ENCODE data around the gene INTS2.

INTS2 gene

DNA sequence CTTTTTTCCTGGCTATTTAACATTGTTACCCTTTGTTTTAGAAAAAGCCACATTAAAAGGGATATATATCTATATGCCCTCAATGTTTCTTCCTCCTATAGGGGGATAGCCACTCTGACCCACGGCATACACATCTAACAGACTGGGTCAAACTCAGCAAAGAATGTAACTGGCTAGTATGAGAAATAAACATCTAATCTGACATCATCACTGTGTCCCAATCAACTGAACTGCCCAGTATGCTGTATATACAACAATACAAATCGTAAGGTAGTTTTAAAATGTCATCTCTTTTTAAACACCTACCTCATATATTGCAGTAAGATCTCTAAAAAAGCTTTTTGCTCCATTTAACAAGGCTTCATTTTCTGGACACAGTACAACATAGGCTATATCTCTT is 39.9 kb upstream of the INTS2 start:
- Mint-ChIP-seq H3K4me1 (peaks cover 7% of the 10 kb centered on the region), H3K9me3 (no peaks in the 10 kb centered on the region), H3K27ac (peak overlapping the region in 1 of 3 experiments; percentile 47), H3K4me3 (no peak overlapping the region), H3K27me3 (ENCODE audit: low read depth) (no peaks in the 10 kb centered on the region), H3K36me3 (ENCODE audit: low read depth) (peaks cover 59% of the 10 kb centered on the region)
- TF ChIP-seq CTCF (IDR thresholded peaks at IDR 0.05; ENCODE audit: unreplicated experiment in 3 of 3): no peak

GRCh38 chr17:61966191-61966590 is 38.4 kb upstream of the INTS2 start:
- no peaks in the 10 kb centered on the region for H3K27me3 Mint-ChIP-seq (ENCODE audit: low read depth)
- no peak for TF ChIP-seq CTCF (IDR thresholded peaks at IDR 0.05; ENCODE audit: unreplicated experiment in 3 of 3)
- peaks cover 57% of the 10 kb centered on the region for H3K36me3 Mint-ChIP-seq (ENCODE audit: low read depth)
- peaks cover 7% of the 10 kb centered on the region for H3K4me1 Mint-ChIP-seq
- H3K27ac Mint-ChIP-seq: peak overlapping the region in 2 of 3 experiments; percentile 53 to 73
- no peaks in the 10 kb centered on the region for H3K9me3 Mint-ChIP-seq
- H3K4me3 Mint-ChIP-seq: no peak overlapping the region

GRCh38 chr17:61955619-61956018 is 27.8 kb upstream of the INTS2 start:
- H3K4me1 Mint-ChIP-seq: no peaks in the 10 kb centered on the region
- H3K36me3 Mint-ChIP-seq (ENCODE audit: low read depth): peaks cover 60% of the 10 kb centered on the region
- no peaks in the 10 kb centered on the region for H3K9me3 Mint-ChIP-seq
- no peaks in the 10 kb centered on the region for H3K27me3 Mint-ChIP-seq (ENCODE audit: low read depth)
- no peak for TF ChIP-seq CTCF (IDR thresholded peaks at IDR 0.05; ENCODE audit: unreplicated experiment in 3 of 3)
- no peak overlapping the region for H3K27ac Mint-ChIP-seq
- no peak overlapping the region for H3K4me3 Mint-ChIP-seq

GRCh38 chr17:61947367-61948078 is 19.7 kb upstream of the INTS2 start:
- no peak for TF ChIP-seq CTCF (IDR thresholded peaks at IDR 0.05; ENCODE audit: unreplicated experiment in 3 of 3)
- H3K4me3 Mint-ChIP-seq: no peak overlapping the region
- H3K4me1 Mint-ChIP-seq: no peaks in the 10 kb centered on the region
- H3K27me3 Mint-ChIP-seq (ENCODE audit: low read depth): no peaks in the 10 kb centered on the region
- no peak overlapping the region for H3K27ac Mint-ChIP-seq
- no peaks in the 10 kb centered on the region for H3K9me3 Mint-ChIP-seq
- H3K36me3 Mint-ChIP-seq (ENCODE audit: low read depth): peaks cover 60% of the 10 kb centered on the region

DNA sequence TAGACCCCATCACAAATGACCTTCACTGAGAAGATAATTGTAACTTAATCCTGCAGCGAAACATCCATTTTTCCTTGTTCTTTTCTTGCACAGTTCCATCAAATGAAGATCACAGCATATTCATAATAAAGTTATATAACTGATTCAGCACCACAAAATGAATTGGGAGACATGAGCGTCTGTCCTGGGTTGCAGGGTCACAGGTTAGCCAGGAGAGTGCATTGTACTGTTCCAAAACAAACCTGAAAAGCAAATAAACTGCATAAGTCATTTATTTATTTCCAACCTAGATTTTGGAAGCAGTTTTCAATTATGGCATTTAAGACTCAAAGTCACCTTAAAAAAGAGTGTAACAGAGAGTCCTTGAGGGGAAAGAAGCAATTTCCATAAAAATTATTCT is 18.6 kb upstream of the INTS2 start:
- peaks cover 54% of the 10 kb centered on the region for H3K36me3 Mint-ChIP-seq (ENCODE audit: low read depth)
- TF ChIP-seq CTCF (IDR thresholded peaks at IDR 0.05; ENCODE audit: unreplicated experiment in 3 of 3): no peak

GRCh38 chr17:61943117-61943516 is 15.3 kb upstream of the INTS2 start:
- H3K9me3 Mint-ChIP-seq: no peaks in the 10 kb centered on the region
- H3K4me1 Mint-ChIP-seq: no peaks in the 10 kb centered on the region
- H3K27me3 Mint-ChIP-seq (ENCODE audit: low read depth): no peaks in the 10 kb centered on the region
- no peak for TF ChIP-seq CTCF (IDR thresholded peaks at IDR 0.05; ENCODE audit: unreplicated experiment in 3 of 3)
- no peak overlapping the region for H3K4me3 Mint-ChIP-seq
- H3K36me3 Mint-ChIP-seq (ENCODE audit: low read depth): peaks cover 37% of the 10 kb centered on the region
- H3K27ac Mint-ChIP-seq: no peak overlapping the region

More for the DNA sequence above, 18.6 kb upstream of the INTS2 start:
- Mint-ChIP-seq H3K27me3 (ENCODE audit: low read depth) (no peaks in the 10 kb centered on the region), H3K9me3 (no peaks in the 10 kb centered on the region), H3K27ac (no peak overlapping the region), H3K4me1 (no peaks in the 10 kb centered on the region), H3K4me3 (no peak overlapping the region)
